Measurements from ENCODE around the gene PLA2G4B.

Gene PLA2G4B

GRCh38 chr15:41838400-41838897 lies at the start of gene PLA2G4B:
TSS of gene PLA2G4B (plus strand) at chr15:41838847. CDS start at chr15:41838914, 67 bp downstream.
- no peak for DNase-seq

DNA sequence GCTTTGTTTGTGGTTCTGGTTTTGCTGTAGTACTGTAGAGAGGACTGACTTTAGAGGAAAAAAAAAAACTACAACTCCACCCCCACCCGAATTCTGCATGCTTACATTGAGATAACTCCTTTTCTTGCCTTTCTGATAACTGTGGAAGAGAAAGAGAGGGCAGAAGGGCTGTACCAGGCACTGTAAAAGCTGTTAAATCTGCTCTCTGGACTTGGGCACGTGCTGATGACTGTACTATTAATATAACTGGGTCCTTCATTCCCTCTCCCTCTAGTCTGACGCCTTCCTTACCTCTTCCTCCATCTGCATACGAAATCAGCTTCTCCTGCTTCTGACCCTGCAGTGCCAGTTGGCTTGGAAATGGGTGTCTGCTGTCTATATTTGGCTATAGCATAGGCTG lies 49.4 kb upstream of the PLA2G4B start:
- DNase-seq = peak in 5 of 58 donors; percentile 19 to 50 (median 38)

- DNase-seq = peak in 2 of 58 donors; percentile 39 to 50
Measured at GRCh38 chr15:41789662-41790061, 49.0 kb upstream of the PLA2G4B start.

GRCh38 chr15:41790169-41790568 lies 48.5 kb upstream of the PLA2G4B start:
- no peak for DNase-seq

GRCh38 chr15:41790756-41791546 lies 47.7 kb upstream of the PLA2G4B start:
- DNase-seq = no peak

GRCh38 chr15:41791547-41791937 lies 47.1 kb upstream of the PLA2G4B start:
- DNase-seq = no peak

DNA sequence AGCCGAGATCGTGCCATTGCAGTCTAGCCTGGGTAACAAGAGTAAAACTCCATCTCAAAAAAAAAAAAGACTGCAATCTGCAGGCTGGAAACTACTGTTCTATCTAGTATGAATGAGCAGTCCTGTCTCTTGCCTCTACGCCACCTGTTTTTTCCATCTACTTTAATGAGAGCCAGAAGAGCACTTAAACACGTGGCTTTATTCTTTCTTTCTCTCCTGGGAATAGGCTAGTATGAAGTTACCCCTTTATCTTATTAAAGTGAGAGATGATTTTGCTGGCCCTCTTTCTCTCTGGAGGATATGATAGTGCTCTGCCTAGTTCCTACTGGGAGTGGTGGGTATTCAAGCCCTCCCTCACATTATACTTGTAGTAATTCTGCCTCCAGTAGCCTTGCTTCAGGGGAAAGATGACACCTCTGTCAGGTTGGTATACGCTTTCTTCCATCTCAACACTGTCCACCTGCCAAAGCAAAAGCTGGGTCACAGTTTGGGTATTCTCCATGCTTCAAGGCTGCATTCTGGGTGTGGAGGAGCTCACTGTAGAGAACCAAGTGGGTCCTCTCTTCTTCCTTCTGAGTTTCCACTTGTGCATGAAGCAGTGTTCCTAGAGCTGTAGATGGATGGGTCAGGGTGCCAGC lies 46.5 kb upstream of the PLA2G4B start:
- no peak for DNase-seq

DNA sequence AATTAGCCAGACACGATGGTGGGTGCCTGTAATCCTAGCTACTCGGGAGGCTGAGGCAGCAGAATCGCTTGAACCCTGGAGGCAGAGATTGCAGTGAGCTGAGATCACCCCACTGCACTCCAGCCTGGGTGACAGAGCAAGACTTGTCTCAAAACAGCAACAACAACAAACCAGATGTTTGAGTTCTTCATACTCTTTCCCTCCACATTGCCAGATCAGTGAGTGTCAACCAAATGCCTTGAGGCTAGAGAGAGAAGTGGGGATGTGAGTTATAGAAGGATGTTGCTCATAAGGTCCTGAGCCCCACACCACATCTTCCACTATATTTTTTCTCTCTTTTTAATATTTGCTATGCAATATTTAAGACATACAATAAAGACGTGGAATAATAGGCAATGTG lies 44.6 kb upstream of the PLA2G4B start:
- no peak for DNase-seq

DNA sequence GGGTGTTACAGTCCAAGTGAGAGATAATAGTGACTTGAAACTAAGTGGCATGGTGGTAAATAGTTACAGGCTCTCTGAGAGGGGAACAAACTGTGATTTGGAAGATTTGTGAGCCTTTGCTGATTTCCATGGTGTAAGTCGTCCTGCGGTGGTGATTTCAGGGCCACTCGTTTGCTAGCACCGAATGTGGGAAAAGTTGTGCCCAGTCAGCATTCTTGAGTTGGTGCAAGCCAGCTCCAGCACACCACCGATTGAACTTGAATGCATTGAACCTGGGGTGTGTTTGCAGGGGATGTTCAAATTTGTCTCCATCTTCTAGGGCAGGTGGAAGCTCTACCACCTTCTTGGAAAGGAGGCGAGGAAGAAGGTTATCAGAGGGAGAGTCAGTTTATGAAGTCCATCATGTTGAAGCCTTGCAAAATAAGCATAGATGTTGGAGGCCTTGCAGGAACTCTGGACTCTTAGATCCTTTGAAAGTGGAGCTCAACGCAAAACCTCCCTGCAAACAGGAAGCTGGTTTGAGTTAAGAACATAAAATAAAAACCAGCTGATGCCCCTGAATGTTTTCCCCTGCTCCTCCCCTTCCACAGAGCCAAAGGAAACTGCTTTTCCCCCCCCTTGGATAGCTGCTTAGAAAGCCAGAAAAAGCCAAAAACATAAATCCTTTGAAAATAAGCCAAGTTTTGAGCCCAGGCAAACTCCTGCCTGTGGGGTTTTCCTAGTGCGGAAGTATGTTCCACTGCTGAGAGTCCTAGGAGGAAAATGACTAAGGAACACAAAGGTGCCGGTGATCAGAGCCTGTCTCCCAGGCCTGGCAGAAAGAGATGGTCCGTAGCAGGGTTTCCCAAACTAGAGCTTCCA lies 42.4 kb upstream of the PLA2G4B start:
- no peak for DNase-seq

GRCh38 chr15:41797201-41797944 lies 41.3 kb upstream of the PLA2G4B start:
- no peak for DNase-seq

- no peak for DNase-seq
Measured at GRCh38 chr15:41798607-41799487, 39.8 kb upstream of the PLA2G4B start.

DNA sequence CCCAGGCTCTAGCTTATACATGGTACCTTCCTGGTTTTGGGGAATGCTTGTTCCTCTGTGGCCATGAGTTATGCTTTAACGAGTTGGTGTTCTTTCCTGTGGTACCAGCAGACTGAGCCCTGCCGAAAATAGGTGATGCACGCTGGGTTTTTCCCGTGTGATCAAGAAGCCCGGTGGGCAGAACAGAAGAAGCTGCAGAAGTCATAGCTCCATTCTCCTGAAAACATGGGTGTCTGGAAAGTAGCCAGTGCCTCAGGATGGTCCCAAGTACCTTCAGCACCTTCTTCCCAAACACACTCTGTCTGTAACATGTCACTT lies 39.2 kb upstream of the PLA2G4B start:
- no peak for DNase-seq

GRCh38 chr15:41801185-41801584 lies 37.5 kb upstream of the PLA2G4B start:
- DNase-seq = no peak

- DNase-seq = no peak
Measured at GRCh38 chr15:41801850-41802455, 36.7 kb upstream of the PLA2G4B start.

DNA sequence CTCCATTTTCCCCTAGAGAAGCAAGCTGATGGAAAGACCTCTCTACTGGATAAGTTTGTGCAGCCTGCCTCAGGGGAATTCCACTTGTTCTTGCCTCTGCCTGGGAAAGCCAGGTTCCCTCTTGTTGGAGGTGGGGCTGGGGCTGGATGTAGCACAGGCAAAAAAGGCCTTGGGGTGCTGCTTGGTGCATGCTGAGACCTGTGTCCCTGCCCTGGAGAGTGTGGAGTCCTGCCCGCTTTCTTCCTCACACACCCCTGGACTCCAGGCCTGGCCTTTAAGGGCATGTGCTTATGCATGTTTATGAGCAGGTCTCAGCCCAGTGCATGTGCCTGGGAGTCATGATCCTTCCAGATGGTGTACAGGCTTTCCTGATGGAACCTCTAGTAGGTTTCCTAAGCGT lies 34.3 kb upstream of the PLA2G4B start:
- no peak for DNase-seq

GRCh38 chr15:41804916-41805666 lies 33.6 kb upstream of the PLA2G4B start:
- DNase-seq = no peak

GRCh38 chr15:41805711-41806110 lies 32.9 kb upstream of the PLA2G4B start:
- DNase-seq = no peak

DNA sequence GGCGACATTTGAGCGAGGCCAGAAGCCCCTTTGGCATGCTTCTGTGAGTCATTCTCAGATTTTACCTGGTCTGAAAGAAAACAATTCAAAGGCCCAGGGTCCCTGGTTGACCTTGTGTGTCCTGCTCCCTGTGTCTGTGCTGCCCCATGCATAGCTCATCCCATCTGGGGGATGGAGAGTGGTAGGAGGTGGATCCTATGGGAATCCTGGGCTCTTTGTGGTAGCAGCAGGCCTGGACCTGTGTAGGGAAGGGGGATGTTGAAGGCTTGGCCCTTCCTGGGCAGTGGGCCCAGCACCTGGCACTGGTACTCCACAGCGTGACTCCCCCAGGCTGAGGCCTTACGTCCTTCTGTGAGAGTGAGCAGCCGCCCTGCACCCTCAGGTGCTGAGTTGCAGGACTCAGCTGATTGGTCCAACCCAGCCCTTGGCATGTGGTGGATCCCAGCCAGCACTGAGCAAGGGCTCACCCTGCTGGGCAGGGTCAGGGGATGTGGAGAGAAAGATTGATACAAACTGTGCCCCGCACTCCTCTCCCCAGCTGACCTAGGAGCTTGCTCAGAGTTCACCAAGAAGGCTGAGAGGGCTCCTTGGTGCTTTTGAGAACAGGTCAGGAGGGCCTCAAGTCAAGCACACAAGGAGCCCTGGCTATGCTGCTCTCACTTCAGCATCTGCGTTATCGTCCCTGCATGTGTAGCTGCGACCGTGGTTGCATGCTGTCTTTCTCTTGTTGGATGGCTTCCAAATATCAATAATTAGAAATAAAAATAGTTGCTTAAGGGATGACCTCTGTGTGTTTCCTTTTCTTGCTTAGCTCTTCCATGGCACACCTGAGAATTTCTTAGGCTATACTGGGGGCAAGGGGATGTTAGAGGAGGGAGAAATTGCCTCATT lies 32.1 kb upstream of the PLA2G4B start:
- no peak for DNase-seq
